GM23248 (cell line): ENCODE results near the gene AP4S1.

Experiments
- EZH2 ChIP-seq: fragments of 200-600 bp; sonication (generic); IDR thresholded peaks from 2 replicates; pipeline ENCODE4 v1.6.1; 2018; ENCODE audit warnings: antibody characterized with exemption, mild to moderate bottlenecking; ENCODE audit not compliant: insufficient read depth, poor library complexity, severe bottlenecking
- EZH2phosphoT487 ChIP-seq: fragments of 200-600 bp; sonication (generic); IDR thresholded peaks from 2 replicates; pipeline ENCODE4 v1.6.1; 2018; ENCODE audit warnings: antibody characterized with exemption, moderate library complexity, mild to moderate bottlenecking, low read depth; ENCODE audit not compliant: insufficient read depth

- TF ChIP-seq EZH2 = no peak
- TF ChIP-seq EZH2phosphoT487 = no peak
These were observed 102.2 kb downstream of the AP4S1 start for GRCh38 chr14:31127690-31128089.
